Liver (tissue), 9 donors: ENCODE measurements around the gene SLU7. TPM values are rescaled to one million over a fixed set of nuclear protein-coding genes. Genes with fewer than 3 reads are reported as not detected.

Experiments used
- DNase-seq: peaks from one replicate; pipeline ENCODE4 v3.0.0-alpha.2; 2017; ENCODE audit warnings: low spot score
- H3K27ac ChIP-seq, 2 donors: one replicate each; pipeline ENCODE4 v1.7.0; 2013; ENCODE audit warnings: inconsistent platforms in 2 of 2, low read length in 2 of 2, control low read depth in 1 of 2, low read depth in 1 of 2, mild to moderate bottlenecking in 1 of 2
- H3K27me3 ChIP-seq, 4 donors: one replicate each; pipeline versions ENCODE4 v1.6.1 to v1.7.0; 2013; ENCODE audit warnings: low read length in 3 of 4, inconsistent platforms in 1 of 4, mild to moderate bottlenecking in 1 of 4, moderate library complexity in 1 of 4; ENCODE audit not compliant: control insufficient read depth in 4 of 4, insufficient read depth in 4 of 4
- H3K36me3 ChIP-seq, 4 donors: one replicate each; pipeline versions ENCODE4 v1.6.1 to v1.7.0; 2013; ENCODE audit warnings: low read length in 3 of 4, mild to moderate bottlenecking in 3 of 4, low read depth in 1 of 4, moderate library complexity in 1 of 4; ENCODE audit not compliant: control insufficient read depth in 4 of 4, insufficient read depth in 3 of 4
- H3K4me1 ChIP-seq, 4 donors: one replicate each; pipeline versions ENCODE4 v1.6.1 to v1.7.0; 2013; ENCODE audit warnings: low read length in 3 of 4, mild to moderate bottlenecking in 3 of 4, moderate library complexity in 1 of 4; ENCODE audit not compliant: control insufficient read depth in 4 of 4, insufficient read depth in 4 of 4
- H3K4me3 ChIP-seq, 3 donors: one replicate each; pipeline versions ENCODE4 v1.6.1 to v1.7.0; 2013; ENCODE audit warnings: low read length in 3 of 3, control low read depth in 1 of 3, low read depth in 1 of 3, mild to moderate bottlenecking in 1 of 3
- H3K9ac ChIP-seq, 2 donors: one replicate each; pipeline ENCODE4 v1.7.0; 2013; ENCODE audit warnings: low read length in 2 of 2, mild to moderate bottlenecking in 2 of 2, moderate library complexity in 2 of 2, control low read depth in 1 of 2, low read depth in 1 of 2
- H3K9me3 ChIP-seq, 4 donors: one replicate each; pipeline versions ENCODE4 v1.6.1 to v1.7.0; 2013; ENCODE audit warnings: low read length in 3 of 4; ENCODE audit not compliant: control insufficient read depth in 4 of 4
- EGR1 ChIP-seq, 2 donors: IDR thresholded peaks; 2 replicates each; pipeline ENCODE4 v1.6.1; 2016 to 2018; ENCODE audit warnings: antibody characterized with exemption in 2 of 2, low read depth in 2 of 2
- FOXA1 ChIP-seq: IDR thresholded peaks from 2 replicates; pipeline ENCODE4 v1.6.1; 2016; ENCODE audit warnings: antibody characterized with exemption
- FOXA2 ChIP-seq: IDR thresholded peaks from 2 replicates; pipeline ENCODE4 v1.6.1; 2016; ENCODE audit warnings: antibody characterized with exemption
- GABPA ChIP-seq, 2 donors: IDR thresholded peaks in 1 of 2; conservative IDR thresholded peaks in 1 of 2; 2 replicates each; pipeline ENCODE4 v1.6.1; 2016; ENCODE audit warnings: antibody characterized with exemption in 2 of 2, mild to moderate bottlenecking in 1 of 2, moderate library complexity in 1 of 2
- HNF4A ChIP-seq, 2 donors: conservative IDR thresholded peaks; 2 replicates each; pipeline ENCODE4 v1.6.1; 2016; ENCODE audit warnings: antibody characterized with exemption in 2 of 2, mild to moderate bottlenecking in 2 of 2
- JUND ChIP-seq, 2 donors: IDR thresholded peaks; 2 replicates each; pipeline ENCODE4 v1.6.1; 2016; ENCODE audit warnings: antibody characterized with exemption in 2 of 2
- MAX ChIP-seq: IDR thresholded peaks from 2 replicates; pipeline ENCODE4 v1.6.1; 2016; ENCODE audit warnings: antibody characterized with exemption
- NR2F2 ChIP-seq: IDR thresholded peaks from 2 replicates; pipeline ENCODE4 v1.6.1; 2016; ENCODE audit warnings: antibody characterized with exemption
- SP1 ChIP-seq: IDR thresholded peaks from 2 replicates; pipeline ENCODE4 v1.6.1; 2018; ENCODE audit warnings: antibody characterized with exemption, mild to moderate bottlenecking
- YY1 ChIP-seq: IDR thresholded peaks from 2 replicates; pipeline ENCODE4 v1.6.1; 2016; ENCODE audit warnings: antibody characterized with exemption, mild to moderate bottlenecking
- WGBS: extraction: QIAGEN DNeasy Blood & Tissue Kit; methylation state at CpG from one replicate; pipeline ENCODE4 v1.1.7; 2013; 5-methylcytosine and 5-hydroxymethylcytosine counted together
- polyA plus RNA-seq, 2 donors: library from polyadenylated mRNA; stranded (reverse) in 1 of 2; unstranded in 1 of 2; fragments of 200-250 nt in 1 of 2; fragments of >200 nt in 1 of 2; fragmentation: Nextera tagmentation in 1 of 2; extraction: Ambion mirVana in 1 of 2; gene quantifications; one replicate each; pipeline versions ENCODE4 v1.2.1 to v1.2.3, GENCODE V29; 2013 to 2015
- total RNA-seq, 2 donors: library from RNA; depleted of rRNA; stranded (reverse); fragments of >200 nt; gene quantifications; one replicate each; pipeline ENCODE4 v1.2.3, GENCODE V29; 2014
- TF ChIP-seq, protein P1 (sequence below): IDR thresholded peaks from 2 replicates; pipeline ENCODE4 v1.6.1; 2016; ENCODE audit warnings: antibody characterized with exemption
- TF ChIP-seq, protein P2 (sequence below): IDR thresholded peaks from 2 replicates; pipeline ENCODE4 v1.6.1; 2016; ENCODE audit warnings: antibody characterized with exemption
- TF ChIP-seq, protein P3 (sequence below): fragments of 150-350 bp; IDR thresholded peaks from 2 replicates; pipeline ENCODE4 v1.5.1; 2017; ENCODE audit warnings: improper control_type of control experiment, low read depth, low read length; ENCODE audit not compliant: missing input control
- donor health status: healthy.
- donor health status: healthy.
- donor health status: healthy.
- donor health status: healthy.
- donor health status: healthy.

Gene SLU7
- total and polyA plus RNA-seq, 4 donors, result 7.1 to 21.8 (median 17.6) TPM

DNA sequence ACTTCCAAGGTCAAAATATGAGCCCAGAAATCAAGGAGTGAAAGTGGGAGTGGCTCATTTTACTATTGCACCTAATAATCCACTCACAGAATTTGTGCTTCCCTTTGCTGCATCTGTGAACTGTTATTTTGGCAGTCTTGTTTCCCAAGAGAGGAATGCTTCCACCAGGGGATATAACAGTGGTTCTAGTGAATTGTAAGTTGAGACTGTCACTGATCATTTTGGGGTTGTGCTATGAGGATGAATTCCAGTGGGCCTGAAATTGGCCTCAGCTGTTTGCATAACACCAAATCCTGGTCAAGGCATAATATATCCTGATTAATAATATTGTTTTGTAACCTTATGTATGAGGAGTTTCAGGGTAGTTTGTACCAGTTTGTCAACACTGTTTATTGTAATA is 33.4 kb downstream of the SLU7 start:
- H3K9me3 ChIP-seq, result peaks cover 1 to 16% (median 4%) of the 10 kb centered on the region in 4 donors
- no peaks in the 10 kb centered on the region for H3K4me1 ChIP-seq
- no peak overlapping the region for H3K27ac ChIP-seq
- no peaks in the 10 kb centered on the region for H3K36me3 ChIP-seq
- no peak overlapping the region for H3K4me3 ChIP-seq
- DNase-seq, result no peak
- no peaks in the 10 kb centered on the region for H3K27me3 ChIP-seq
- TF ChIP-seq, protein P1, sequence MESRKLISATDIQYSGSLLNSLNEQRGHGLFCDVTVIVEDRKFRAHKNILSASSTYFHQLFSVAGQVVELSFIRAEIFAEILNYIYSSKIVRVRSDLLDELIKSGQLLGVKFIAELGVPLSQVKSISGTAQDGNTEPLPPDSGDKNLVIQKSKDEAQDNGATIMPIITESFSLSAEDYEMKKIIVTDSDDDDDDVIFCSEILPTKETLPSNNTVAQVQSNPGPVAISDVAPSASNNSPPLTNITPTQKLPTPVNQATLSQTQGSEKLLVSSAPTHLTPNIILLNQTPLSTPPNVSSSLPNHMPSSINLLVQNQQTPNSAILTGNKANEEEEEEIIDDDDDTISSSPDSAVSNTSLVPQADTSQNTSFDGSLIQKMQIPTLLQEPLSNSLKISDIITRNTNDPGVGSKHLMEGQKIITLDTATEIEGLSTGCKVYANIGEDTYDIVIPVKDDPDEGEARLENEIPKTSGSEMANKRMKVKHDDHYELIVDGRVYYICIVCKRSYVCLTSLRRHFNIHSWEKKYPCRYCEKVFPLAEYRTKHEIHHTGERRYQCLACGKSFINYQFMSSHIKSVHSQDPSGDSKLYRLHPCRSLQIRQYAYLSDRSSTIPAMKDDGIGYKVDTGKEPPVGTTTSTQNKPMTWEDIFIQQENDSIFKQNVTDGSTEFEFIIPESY, result no peak
- TF ChIP-seq YY1 (no peak), GABPA (IDR thresholded peaks at IDR 0.05 in 1 of 2, conservative IDR thresholded peaks at IDR 0.05 in 1 of 2) (no peak), MAX (no peak), NR2F2 (no peak), FOXA1 (no peak), JUND (IDR thresholded peaks at IDR 0.05) (no peak)
- TF ChIP-seq, protein P2, sequence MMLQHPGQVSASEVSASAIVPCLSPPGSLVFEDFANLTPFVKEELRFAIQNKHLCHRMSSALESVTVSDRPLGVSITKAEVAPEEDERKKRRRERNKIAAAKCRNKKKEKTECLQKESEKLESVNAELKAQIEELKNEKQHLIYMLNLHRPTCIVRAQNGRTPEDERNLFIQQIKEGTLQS, result no peak
- H3K9ac ChIP-seq, result no peak overlapping the region

DNA sequence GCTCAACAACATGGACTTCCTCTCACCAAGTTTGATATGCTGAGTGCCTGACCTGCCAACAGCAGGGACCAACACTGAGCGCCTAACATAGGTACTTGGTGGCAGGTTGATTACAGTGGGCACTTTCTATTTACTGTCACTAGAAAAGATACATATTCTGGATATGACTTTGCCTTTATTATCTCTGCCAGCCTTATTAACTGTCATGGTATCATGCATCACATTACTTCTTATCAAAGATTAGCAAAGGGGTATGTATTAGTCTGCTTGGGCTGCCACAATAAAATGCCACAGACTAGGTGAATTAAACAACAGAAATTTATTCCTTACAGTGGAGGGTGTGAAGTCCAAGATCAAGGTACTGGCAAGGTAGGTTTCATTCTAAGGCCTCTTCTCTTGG is 34.2 kb downstream of the SLU7 start:
- Histone ChIP-seq H3K27ac (no peak overlapping the region), H3K9me3 (peaks cover 1 to 16% (median 4%) of the 10 kb centered on the region in 4 donors), H3K36me3 (no peaks in the 10 kb centered on the region), H3K4me1 (no peaks in the 10 kb centered on the region), H3K9ac (no peak overlapping the region), H3K4me3 (no peak overlapping the region), H3K27me3 (no peaks in the 10 kb centered on the region)
- DNase-seq, result no peak
- 99% methylated on average over 1 of the region's 1 CpG for WGBS
- TF ChIP-seq, protein P3, sequence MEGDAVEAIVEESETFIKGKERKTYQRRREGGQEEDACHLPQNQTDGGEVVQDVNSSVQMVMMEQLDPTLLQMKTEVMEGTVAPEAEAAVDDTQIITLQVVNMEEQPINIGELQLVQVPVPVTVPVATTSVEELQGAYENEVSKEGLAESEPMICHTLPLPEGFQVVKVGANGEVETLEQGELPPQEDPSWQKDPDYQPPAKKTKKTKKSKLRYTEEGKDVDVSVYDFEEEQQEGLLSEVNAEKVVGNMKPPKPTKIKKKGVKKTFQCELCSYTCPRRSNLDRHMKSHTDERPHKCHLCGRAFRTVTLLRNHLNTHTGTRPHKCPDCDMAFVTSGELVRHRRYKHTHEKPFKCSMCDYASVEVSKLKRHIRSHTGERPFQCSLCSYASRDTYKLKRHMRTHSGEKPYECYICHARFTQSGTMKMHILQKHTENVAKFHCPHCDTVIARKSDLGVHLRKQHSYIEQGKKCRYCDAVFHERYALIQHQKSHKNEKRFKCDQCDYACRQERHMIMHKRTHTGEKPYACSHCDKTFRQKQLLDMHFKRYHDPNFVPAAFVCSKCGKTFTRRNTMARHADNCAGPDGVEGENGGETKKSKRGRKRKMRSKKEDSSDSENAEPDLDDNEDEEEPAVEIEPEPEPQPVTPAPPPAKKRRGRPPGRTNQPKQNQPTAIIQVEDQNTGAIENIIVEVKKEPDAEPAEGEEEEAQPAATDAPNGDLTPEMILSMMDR, result no peak
- TF ChIP-seq SP1 (no peak), HNF4A (conservative IDR thresholded peaks at IDR 0.05) (no peak), YY1 (no peak), MAX (no peak), EGR1 (IDR thresholded peaks at IDR 0.05; ENCODE audit: low read depth in 2 of 2) (no peak), FOXA2 (no peak), GABPA (IDR thresholded peaks at IDR 0.05 in 1 of 2, conservative IDR thresholded peaks at IDR 0.05 in 1 of 2) (no peak)
- TF ChIP-seq, protein P1, result no peak
